Neutrophil (primary cell): Measurements from ENCODE around the gene HAAO.
"Not testable (repeated sequence)": the region's sequence is repeated elsewhere in the genome, so short reads cannot be mapped to it uniquely, and the experiment has no call there.

ENCODE experiments used
- H3K27ac ChIP-seq: fragments of 200-600 bp; sonication (generic); 2 replicates; pipeline ENCODE4 v1.5.1; 2016; ENCODE audit warnings: mild to moderate bottlenecking, moderate library complexity
- H3K27me3 ChIP-seq: fragments of 200-600 bp; sonication (generic); 2 replicates; pipeline ENCODE4 v1.6.0; 2016; ENCODE audit warnings: mild to moderate bottlenecking
- H3K36me3 ChIP-seq: fragments of 200-600 bp; sonication (generic); 2 replicates; pipeline ENCODE4 v1.5.1; 2017
- H3K4me1 ChIP-seq, 2 experiments: fragments of 200-600 bp in 1 of 2; sonication (generic) in 1 of 2; 1 replicate in 1 of 2; 2 replicates in 1 of 2; pipeline versions ENCODE4 v1.5.1 to v1.6.1; 2013 to 2016; ENCODE audit warnings: low read depth in 1 of 2, low read length in 1 of 2, mild to moderate bottlenecking in 1 of 2, moderate library complexity in 1 of 2; ENCODE audit not compliant: control insufficient read depth in 1 of 2, insufficient read depth in 1 of 2
- H3K4me3 ChIP-seq, 2 experiments: fragments of 200-600 bp in 1 of 2; sonication (generic) in 1 of 2; 1 replicate in 1 of 2; 2 replicates in 1 of 2; pipeline ENCODE4 v1.5.1; 2013 to 2016; ENCODE audit warnings: low read depth in 1 of 2, low read length in 1 of 2, mild to moderate bottlenecking in 1 of 2, moderate library complexity in 1 of 2
- H3K9me3 ChIP-seq: fragments of 200-600 bp; sonication (generic); 2 replicates; pipeline ENCODE4 v1.5.1; 2016
- CTCF ChIP-seq: fragments of 200-600 bp; sonication (generic); IDR thresholded peaks from 2 replicates; pipeline ENCODE4 v1.5.1; 2016; ENCODE audit warnings: antibody characterized with exemption

The HAAO gene

GRCh38 chr2:42733852-42734251 lies 58.5 kb downstream of the HAAO start:
- Histone ChIP-seq H3K4me1 (no peaks in the 10 kb centered on the region), H3K9me3 (no peaks in the 10 kb centered on the region), H3K36me3 (no peaks in the 10 kb centered on the region), H3K27ac (no peak overlapping the region), H3K27me3 (no peaks in the 10 kb centered on the region), H3K4me3 (no peak overlapping the region)
- no peak for TF ChIP-seq CTCF

- H3K27ac ChIP-seq, H3K4me3 ChIP-seq, H3K27me3 ChIP-seq, H3K36me3 ChIP-seq, H3K4me1 ChIP-seq, H3K9me3 ChIP-seq: not testable (repeated sequence)
These were observed 61.1 kb downstream of the HAAO start for GRCh38 chr2:42731316-42731715.

GRCh38 chr2:42726680-42727079 lies 65.7 kb downstream of the HAAO start:
- Histone ChIP-seq H3K9me3 (no peaks in the 10 kb centered on the region), H3K4me1 (peaks cover 9 to 15% of the 10 kb centered on the region in 2 experiments), H3K27ac (no peak overlapping the region), H3K27me3 (no peaks in the 10 kb centered on the region), H3K4me3 (no peak overlapping the region), H3K36me3 (no peaks in the 10 kb centered on the region)
- no peak for TF ChIP-seq CTCF

- H3K9me3 ChIP-seq, result no peaks in the 10 kb centered on the region
- no peak overlapping the region for H3K4me3 ChIP-seq
- TF ChIP-seq CTCF, result no peak
- H3K4me1 ChIP-seq, result peaks cover 9 to 15% of the 10 kb centered on the region in 2 experiments
- H3K27ac ChIP-seq, result no peak overlapping the region
- no peaks in the 10 kb centered on the region for H3K27me3 ChIP-seq
- H3K36me3 ChIP-seq, result no peaks in the 10 kb centered on the region
These were observed 66.7 kb downstream of the HAAO start for GRCh38 chr2:42725657-42726056.

GRCh38 chr2:42724886-42725285 lies 67.5 kb downstream of the HAAO start:
- H3K4me3 ChIP-seq, result no peak overlapping the region
- no peaks in the 10 kb centered on the region for H3K27me3 ChIP-seq
- peaks cover 9 to 15% of the 10 kb centered on the region in 2 experiments for H3K4me1 ChIP-seq
- H3K27ac ChIP-seq, result no peak overlapping the region
- H3K9me3 ChIP-seq, result no peaks in the 10 kb centered on the region
- TF ChIP-seq CTCF, result no peak
- H3K36me3 ChIP-seq, result no peaks in the 10 kb centered on the region

GRCh38 chr2:42723465-42723864 lies 68.9 kb downstream of the HAAO start:
- Histone ChIP-seq H3K27me3 (no peaks in the 10 kb centered on the region), H3K4me1 (peaks cover 9 to 15% of the 10 kb centered on the region in 2 experiments), H3K4me3 (no peak overlapping the region), H3K36me3 (no peaks in the 10 kb centered on the region), H3K27ac (no peak overlapping the region), H3K9me3 (no peaks in the 10 kb centered on the region)
- TF ChIP-seq CTCF, result no peak
